Measurements from ENCODE around the gene TSR3.

TSR3 gene

GRCh38 chr16:1398351-1398750 lies 46.7 kb upstream of the TSR3 start:
- TF ChIP-seq CSRNP3 (CRISPR knock-in tag; IDR thresholded peaks at IDR 0.05) (no peak), ARNTL (CRISPR knock-in tag; IDR thresholded peaks at IDR 0.05; ENCODE audit: borderline replicate concordance, low read depth) (no peak)
- no peak for ATAC-seq

- TF ChIP-seq ZNF8 (CRISPR knock-in tag; IDR thresholded peaks at IDR 0.05): no peak
- TF ChIP-seq TOX (CRISPR knock-in tag; IDR thresholded peaks at IDR 0.05; ENCODE audit: borderline replicate concordance): no peak
- no peak for ATAC-seq
These were observed 46.1 kb upstream of the TSR3 start for GRCh38 chr16:1397779-1398178.

GRCh38 chr16:1395444-1396031 lies 43.9 kb upstream of the TSR3 start:
- TF ChIP-seq ZNF8 (CRISPR knock-in tag; IDR thresholded peaks at IDR 0.05) (no peak), ARNTL (CRISPR knock-in tag; IDR thresholded peaks at IDR 0.05; ENCODE audit: borderline replicate concordance, low read depth) (no peak), ZC3H10 (CRISPR knock-in tag; IDR thresholded peaks at IDR 0.05) (no peak)
- ATAC-seq: no peak

GRCh38 chr16:1394367-1394951 lies 42.8 kb upstream of the TSR3 start:
- no peak for TF ChIP-seq RARB (CRISPR knock-in tag; IDR thresholded peaks at IDR 0.05)
- no peak for TF ChIP-seq TCF4 (CRISPR knock-in tag; IDR thresholded peaks at IDR 0.05; ENCODE audit: borderline replicate concordance)
- TF ChIP-seq TSHZ2 (CRISPR knock-in tag; IDR thresholded peaks at IDR 0.05): no peak
- no peak for TF ChIP-seq ZNF70 (CRISPR knock-in tag; IDR thresholded peaks at IDR 0.05)
- no peak for TF ChIP-seq CSDC2 (CRISPR knock-in tag; IDR thresholded peaks at IDR 0.05)
- no peak for TF ChIP-seq ESRRG (CRISPR knock-in tag; IDR thresholded peaks at IDR 0.05)
- no peak for TF ChIP-seq PPARA (CRISPR knock-in tag; IDR thresholded peaks at IDR 0.05; ENCODE audit: borderline replicate concordance)
- no peak for TF ChIP-seq ZNF565 (CRISPR knock-in tag; conservative IDR thresholded peaks at IDR 0.05; ENCODE audit: low read depth)
- no peak for TF ChIP-seq CREB5 (CRISPR knock-in tag; IDR thresholded peaks at IDR 0.05; ENCODE audit: low read depth)
- TF ChIP-seq TOX (CRISPR knock-in tag; IDR thresholded peaks at IDR 0.05; ENCODE audit: borderline replicate concordance): no peak
- no peak for TF ChIP-seq ISL1 (CRISPR knock-in tag; IDR thresholded peaks at IDR 0.05)
- TF ChIP-seq ZNF8 (CRISPR knock-in tag; IDR thresholded peaks at IDR 0.05): no peak
- no peak for ATAC-seq

GRCh38 chr16:1393613-1394176 lies 42.0 kb upstream of the TSR3 start:
- no peak for ATAC-seq
- TF ChIP-seq SNAI2 (CRISPR knock-in tag; IDR thresholded peaks at IDR 0.05) (no peak), OSR1 (CRISPR knock-in tag; IDR thresholded peaks at IDR 0.05) (no peak), CSDC2 (CRISPR knock-in tag; IDR thresholded peaks at IDR 0.05) (no peak), ZC3H10 (CRISPR knock-in tag; IDR thresholded peaks at IDR 0.05) (no peak), ZFP30 (CRISPR knock-in tag; IDR thresholded peaks at IDR 0.05) (no peak), TOX (CRISPR knock-in tag; IDR thresholded peaks at IDR 0.05; ENCODE audit: borderline replicate concordance) (no peak), TCF4 (CRISPR knock-in tag; IDR thresholded peaks at IDR 0.05; ENCODE audit: borderline replicate concordance) (no peak), ZFP3 (CRISPR knock-in tag; IDR thresholded peaks at IDR 0.05) (no peak), ZNF70 (CRISPR knock-in tag; IDR thresholded peaks at IDR 0.05) (no peak), CSRNP3 (CRISPR knock-in tag; IDR thresholded peaks at IDR 0.05) (no peak), PPARA (CRISPR knock-in tag; IDR thresholded peaks at IDR 0.05; ENCODE audit: borderline replicate concordance) (no peak), GLIS3 (CRISPR knock-in tag; IDR thresholded peaks at IDR 0.05) (no peak), CREB5 (CRISPR knock-in tag; IDR thresholded peaks at IDR 0.05; ENCODE audit: low read depth) (no peak), POU6F1 (CRISPR knock-in tag; IDR thresholded peaks at IDR 0.05; ENCODE audit: borderline replicate concordance, low read depth) (no peak), BACH2 (CRISPR knock-in tag; IDR thresholded peaks at IDR 0.05; ENCODE audit: borderline replicate concordance) (no peak)
